Suprapubic skin (tissue), 4 donors: ENCODE measurements around the gene DUSP10.

Source experiments
- CTCF ChIP-seq, 2 donors: fragments of 200-600 bp in 1 of 2; fragments of 450-650 bp in 1 of 2; sonication (generic) in 1 of 2; IDR thresholded peaks; one replicate each; pipeline ENCODE4 v1.5.1; 2016 to 2019; ENCODE audit warnings: antibody characterized with exemption in 2 of 2, mild to moderate bottlenecking in 1 of 2, moderate library complexity in 1 of 2
- POLR2A ChIP-seq, 2 donors: fragments of 450-650 bp; IDR thresholded peaks; one replicate each; pipeline ENCODE4 v1.6.1; 2017; ENCODE audit warnings: antibody characterized with exemption in 2 of 2, mild to moderate bottlenecking in 2 of 2, moderate library complexity in 2 of 2
- POLR2AphosphoS5 ChIP-seq, 3 donors: sonication (generic); formaldehyde crosslinking; IDR thresholded peaks; one replicate each; pipeline ENCODE4 v1.6.1; 2017; ENCODE audit warnings: antibody characterized with exemption in 3 of 3

- TF ChIP-seq CTCF (IDR thresholded peaks at IDR 0.05) (no peak), POLR2A (IDR thresholded peaks at IDR 0.05) (no peak), POLR2AphosphoS5 (IDR thresholded peaks at IDR 0.05) (no peak)
These were observed 25.0 kb downstream of the DUSP10 start for GRCh38 chr1:221716713-221717484.
